GM12872 (cell line): Measurements from ENCODE around the gene CSF2.
A peak's percentile ranks its signal among the peaks of the same experiment; 100 is the strongest.

Source experiments
- CTCF ChIP-seq: IDR thresholded peaks from 3 replicates; pipeline ENCODE4 v1.5.1; 2011; ENCODE audit warnings: low read depth, mild to moderate bottlenecking, low read length, moderate library complexity; ENCODE audit not compliant: insufficient read depth

Gene CSF2

GRCh38 chr5:132060501-132061161 lies 13.0 kb upstream of the CSF2 start, which contains the start of gene IL3:
Gene IL3, plus strand, starts transcription at chr5:132060655. Its CDS starts 52 bp downstream, at chr5:132060707.
- no peak for TF ChIP-seq CTCF

GRCh38 chr5:132063090-132063911 lies 10.3 kb upstream of the CSF2 start:
- peak; percentile 97 for TF ChIP-seq CTCF

DNA sequence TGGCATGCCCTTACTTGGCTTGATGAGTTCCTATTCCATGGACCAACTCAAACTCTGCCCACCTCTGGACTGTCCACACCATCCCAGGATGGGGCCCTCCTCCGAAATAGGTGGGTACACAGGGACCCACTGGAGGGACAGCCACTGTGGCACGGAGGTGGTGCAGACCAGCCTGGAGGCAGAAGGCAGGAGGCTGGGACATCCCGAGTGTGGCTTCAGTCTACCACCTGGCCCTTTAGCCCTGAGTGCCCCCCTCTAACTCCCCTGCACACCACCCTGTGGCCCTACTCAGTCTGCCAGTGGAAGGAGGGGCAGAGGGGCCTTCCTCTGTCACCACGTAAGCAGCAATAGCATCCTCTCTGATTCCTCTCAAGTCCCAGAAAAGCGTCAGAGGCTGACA lies 9.4 kb upstream of the CSF2 start:
- TF ChIP-seq CTCF = no peak

- TF ChIP-seq CTCF = peak; percentile 100
Observed at GRCh38 chr5:132064738-132065331, 8.8 kb upstream of the CSF2 start.

- TF ChIP-seq CTCF = peak; percentile 56
Observed at GRCh38 chr5:132065351-132065937, 8.1 kb upstream of the CSF2 start.

DNA sequence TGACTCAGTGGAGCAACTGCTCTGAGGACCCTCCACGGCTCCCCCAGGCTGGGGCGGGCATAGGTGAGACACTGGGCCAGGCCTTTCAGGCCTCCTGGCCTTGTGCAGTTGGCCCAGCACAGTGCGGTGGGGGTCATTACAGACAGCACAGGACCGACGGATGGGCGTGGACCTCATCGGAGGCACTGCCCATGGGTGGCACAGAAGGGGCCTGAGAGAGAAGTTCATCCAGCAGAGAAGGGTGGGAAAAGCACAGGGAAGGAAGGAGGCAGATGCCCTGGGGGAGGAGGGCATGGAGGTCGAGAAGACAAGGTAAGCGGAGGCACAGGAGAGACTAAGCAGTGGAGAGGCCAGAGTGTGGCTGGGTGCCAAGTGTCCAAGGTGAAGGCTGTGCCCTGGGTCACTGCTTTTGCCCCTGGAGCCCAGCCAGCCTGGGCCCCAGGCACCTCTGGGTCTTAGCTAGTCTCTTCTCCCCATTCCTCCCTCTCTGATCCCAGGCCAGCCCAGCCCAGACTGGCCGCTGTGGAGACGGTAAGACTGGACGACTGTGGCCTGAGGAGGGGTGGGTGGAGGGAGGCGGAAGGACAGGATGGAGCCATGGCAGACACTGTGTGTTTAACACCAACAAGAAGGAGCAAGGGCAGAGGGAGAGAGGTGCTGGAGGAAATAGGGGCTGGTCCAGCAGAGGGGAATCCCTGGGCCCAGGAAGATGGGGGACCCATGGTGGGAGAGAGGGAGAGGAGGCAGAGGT lies 7.5 kb upstream of the CSF2 start:
- no peak for TF ChIP-seq CTCF
